GM12878 (cell line): ENCODE data around the gene ARID5B. TPM values are rescaled to one million over a fixed set of nuclear protein-coding genes. Genes with fewer than 3 reads are reported as not detected.

ENCODE experiments used
- ATAC-seq: fragments of 200-7000 bp; cut with Tn5 transposase; 3 replicates; pipeline ENCODE4 v1.9.1; 2020; ENCODE audit warnings: mild to moderate bottlenecking, moderate library complexity
- BruUV-seq: library from RNA; stranded (reverse); fragments of 400-500 nt; replicated peaks from 2 replicates; lab custom pipeline; 2021; lab: Mats Ljungman, UMichigan
- CTCF ChIA-PET: fragments of 300-600 bp; sonication (Branson Sonifier 250); formaldehyde crosslinking; extraction: SDS; loops from one replicate; lab custom pipeline; 2021; ENCODE audit warnings: inconsistent platforms; lab: Yijun Ruan, JAX
- POLR2A ChIA-PET: fragments of 350-600 bp; formaldehyde crosslinking; extraction: SDS; loops from one replicate; lab custom pipeline; 2021; ENCODE audit warnings: inconsistent platforms; lab: Charles Lee
- RAD21 ChIA-PET: fragments of 300-600 bp; sonication (Branson Sonifier 250); formaldehyde crosslinking; loops from one replicate; lab custom pipeline; 2023; ENCODE audit warnings: antibody characterized with exemption; ENCODE audit not compliant: unreplicated experiment; lab: Charles Lee
- SMC1A ChIA-PET: fragments of 300-600 bp; sonication (Branson Sonifier 250); formaldehyde crosslinking; loops from one replicate; lab custom pipeline; 2023; ENCODE audit not compliant: unreplicated experiment, uncharacterized antibody; lab: Charles Lee
- DNase-seq: peaks from one replicate; pipeline ENCODE4 v3.0.0-alpha.2; 2011; ENCODE audit warnings: low read depth, low spot score
- FAIRE-seq: peaks from 3 replicates; lab custom pipeline; 2011; peaks lifted over from hg19 to GRCh38; lab: Jason Lieb, UNC
- H2AFZ ChIP-seq: 2 replicates; pipeline ENCODE4 v1.6.0; 2011; ENCODE audit warnings: low read depth, low read length, control low read depth; ENCODE audit not compliant: control insufficient read depth
- H3K27ac ChIP-seq: 2 replicates; pipeline ENCODE4 v1.5.1; 2011; ENCODE audit warnings: control low read depth; ENCODE audit not compliant: control insufficient read depth, insufficient read depth
- H3K27me3 ChIP-seq, 2 experiments: replicated peaks in 1 of 2; 2 replicates each; pipeline versions ENCODE4 v1.6.0 to v1.6.1; 2011; ENCODE audit warnings: low read length in 1 of 2; ENCODE audit not compliant: control insufficient read depth in 2 of 2, insufficient read depth in 2 of 2
- H3K36me3 ChIP-seq, 2 experiments: 2 replicates each; pipeline ENCODE4 v1.5.1; 2011; ENCODE audit warnings: low read length in 1 of 2; ENCODE audit not compliant: control insufficient read depth in 2 of 2, insufficient read depth in 2 of 2
- H3K4me1 ChIP-seq: 2 replicates; pipeline ENCODE4 v1.6.1; 2011; ENCODE audit warnings: mild to moderate bottlenecking, low read length, moderate library complexity, mixed read lengths; ENCODE audit not compliant: control insufficient read depth, insufficient read depth
- H3K4me2 ChIP-seq: 2 replicates; pipeline ENCODE4 v1.6.0; 2011; ENCODE audit warnings: control low read depth; ENCODE audit not compliant: control insufficient read depth, insufficient read depth
- H3K4me3 ChIP-seq: fragments of 200-600 bp; sonication (generic); 2 replicates; pipeline ENCODE4 v1.5.1; 2016
- H3K79me2 ChIP-seq: 2 replicates; pipeline ENCODE4 v1.6.0; 2011; ENCODE audit warnings: low read length; ENCODE audit not compliant: control insufficient read depth, insufficient read depth
- H3K9ac ChIP-seq: 2 replicates; pipeline ENCODE4 v1.8.0; 2011; ENCODE audit warnings: low read length, control low read depth, mixed read lengths; ENCODE audit not compliant: control insufficient read depth, insufficient read depth
- H3K9me3 ChIP-seq: replicated peaks from 3 replicates; pipeline ENCODE4 v1.5.1; 2011; ENCODE audit warnings: mild to moderate bottlenecking, low read length; ENCODE audit not compliant: control insufficient read depth, insufficient read depth
- H4K20me1 ChIP-seq: 2 replicates; pipeline ENCODE4 v1.6.0; 2011; ENCODE audit not compliant: control insufficient read depth, insufficient read depth
- CUX1 ChIP-seq: IDR thresholded peaks from 2 replicates; pipeline ENCODE4 v1.6.1; 2012; ENCODE audit warnings: improper control_type of control experiment, low read depth, low read length; ENCODE audit not compliant: insufficient replicate concordance
- JUNB ChIP-seq: IDR thresholded peaks from 2 replicates; pipeline ENCODE4 v1.6.1; 2016; ENCODE audit warnings: antibody characterized with exemption, mild to moderate bottlenecking
- RBBP5 ChIP-seq: fragments of 200-600 bp; sonication (generic); conservative IDR thresholded peaks from 2 replicates; pipeline ENCODE4 v1.6.1; 2016
- RELB ChIP-seq: fragments of 450-650 bp; IDR thresholded peaks from 2 replicates; pipeline ENCODE4 v1.6.1; 2017; ENCODE audit warnings: low read depth, mild to moderate bottlenecking, moderate library complexity
- WGBS: methylation state at CpG from one replicate; pipeline ENCODE4 v1.1.6; 2016; ENCODE audit warnings: low lambda C conversion rate; ENCODE audit not compliant: insufficient replicate concordance, insufficient coverage; ENCODE audit errors: missing lambda C conversion rate; 5-methylcytosine and 5-hydroxymethylcytosine counted together
- in situ Hi-C: fragments of 300-500 bp; cut with MboI; formaldehyde crosslinking; loops from 9 replicates; pipeline ENCODE4 v1.14.3; 2018; ENCODE audit warnings: mixed read lengths
- intact Hi-C: fragments of 100-400 bp; cut with micrococcal nuclease; formaldehyde crosslinking; loops from one replicate; pipeline ENCODE4 v1.14.2; 2022; ENCODE audit not compliant: unreplicated experiment
- polyA plus RNA-seq, 11 experiments: library from polyadenylated mRNA; depleted of rRNA in 4 of 11; unstranded in 6 of 11; stranded (reverse) in 5 of 11; fragments of >200 nt; fragmentation: Nextera tagmentation in 4 of 11; fragmentation: Illumina TruSeq in 1 of 11; extraction: Ambion mirVana in 4 of 11; extraction: Trizol in 1 of 11; gene quantifications; 1 replicate in 1 of 11; 2 replicates in 10 of 11; pipeline versions ENCODE4 v1.2.1 to v1.2.3, GENCODE V29; 2011 to 2016; ENCODE audit warnings: inconsistent platforms in 2 of 11, missing spikeins in 2 of 11, low read depth in 1 of 11
- total RNA-seq, 4 experiments: library from RNA; depleted of rRNA in 3 of 4; stranded (reverse); fragments of >200 nt in 3 of 4; fragmentation: Illumina TruSeq in 1 of 4; extraction: Trizol in 1 of 4; gene quantifications; 2 replicates each; pipeline versions ENCODE4 v1.2.1 to v1.2.3, GENCODE V29; 2013 to 2021

Gene ARID5B
- total and polyA plus RNA-seq, 10 of the 15 experiments (the other 5 are each of a cell fraction or from before 2014, with no cell fraction given) = 2.7 to 8.5 (median 6.1) TPM

DNA sequence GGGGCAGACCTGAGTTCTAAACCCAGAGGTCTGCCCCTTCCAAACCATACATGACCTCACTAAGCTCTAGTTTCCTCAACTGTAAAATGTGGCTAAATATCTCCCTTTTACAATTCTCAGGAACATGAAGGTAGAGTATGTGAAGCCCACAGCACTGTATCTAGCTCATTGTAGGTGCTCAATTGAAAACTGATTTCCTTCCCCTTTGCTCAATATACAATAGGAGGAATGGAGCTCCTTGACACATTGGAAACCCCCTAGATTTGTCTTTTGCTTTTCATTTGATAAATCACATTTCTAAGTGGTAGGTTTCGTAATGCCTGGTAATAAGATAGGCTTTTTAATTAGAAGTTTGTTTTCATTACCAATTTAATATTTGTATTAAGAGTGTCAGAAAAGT lies 153.3 kb downstream of the ARID5B start:
- 0% methylated on average over 1 of the region's 1 CpG for WGBS
- Histone ChIP-seq H3K9me3 (no peaks in the 10 kb centered on the region; the same call in 1 of the 3 replicates), H3K4me3 (peak overlapping the region; percentile 18; the same call in 1 of the 2 replicates), H3K4me1 (peaks cover 31% of the 10 kb centered on the region), H3K9ac (peak overlapping the region; percentile 10; the same call in 1 of the 2 replicates), H3K36me3 (peaks cover 0 to 11% of the 10 kb centered on the region in 2 experiments), H4K20me1 (no peaks in the 10 kb centered on the region), H3K27me3 (no peaks in the 10 kb centered on the region), H3K27ac (peak overlapping the region; percentile 75), H3K4me2 (peak overlapping the region; percentile 54), H3K79me2 (peaks cover 56% of the 10 kb centered on the region), H2AFZ (no peak overlapping the region)
- RAD21 ChIA-PET = interaction anchor here (1.0 to 1.6 kb wide), 3 partner anchors 9 to 16 kb away, joined by 3 to 7 read pairs (median 6); no protein-coding TSS in a partner anchor
- no TSS peak for BruUV-seq
- POLR2A ChIA-PET = interaction anchor here (0.7 kb wide), 1 partner anchor 55 kb away, joined by 3 read pairs; no protein-coding TSS in a partner anchor
- TF ChIP-seq RBBP5 (no peak), CUX1 (peak; percentile 24), RELB (peak; percentile 58), JUNB (0 out of 2 replicates have a peak, but pooled peaks have one; percentile 10)
- no peak for DNase-seq
- intact Hi-C loops = no loop called here
- SMC1A ChIA-PET = interaction anchor here (0.8 to 1.8 kb wide), 6 partner anchors 9 to 52 kb away, joined by 3 to 7 read pairs (median 4); no protein-coding TSS in a partner anchor
- no peak for FAIRE-seq
- peak; percentile 55 for ATAC-seq
- in situ Hi-C loops = no loop called here
- CTCF ChIA-PET = interaction anchor here (0.7 to 2.1 kb wide), 5 partner anchors 14 to 186 kb away, joined by 3 to 5 read pairs (median 4); no protein-coding TSS in a partner anchor
